Endothelial cell of umbilical vein (primary cell): Measurements from ENCODE around the gene BORCS5. TPM values are rescaled to one million over a fixed set of nuclear protein-coding genes. Genes with fewer than 3 reads are reported as not detected.

Experiments used
- BruUV-seq: library from RNA; stranded (reverse); fragments of 400-500 nt; replicated peaks from 2 replicates; lab custom pipeline; 2021; lab: Mats Ljungman, UMichigan
- CTCF ChIA-PET: fragments of 300-600, 350-600 bp; sonication (Branson Sonifier 250); formaldehyde crosslinking; loops from one replicate; lab custom pipeline; 2021; ENCODE audit warnings: antibody characterized with exemption, inconsistent platforms; lab: Charles Lee
- POLR2A ChIA-PET: fragments of 300-600, 350-600 bp; sonication (Branson Sonifier 250); formaldehyde crosslinking; loops from one replicate; lab custom pipeline; 2021; ENCODE audit warnings: antibody characterized with exemption, inconsistent platforms; lab: Charles Lee
- DNase-seq: peaks from one replicate; pipeline ENCODE4 v3.0.0-alpha.2; 2011; ENCODE audit warnings: low read depth, low spot score
- FAIRE-seq: peaks from 2 replicates; lab custom pipeline; 2011; peaks lifted over from hg19 to GRCh38; lab: Jason Lieb, UNC
- H2AFZ ChIP-seq: 2 replicates; pipeline ENCODE4 v1.6.0; 2012; ENCODE audit warnings: low read depth, low read length, control low read depth, inconsistent platforms
- H3K27ac ChIP-seq: 2 replicates; pipeline ENCODE4 v1.5.1; 2011; ENCODE audit warnings: low read depth, mild to moderate bottlenecking, control low read depth, low read length, moderate library complexity; ENCODE audit not compliant: insufficient read depth
- H3K27me3 ChIP-seq, 2 experiments: 2 replicates each; pipeline versions ENCODE4 v1.6.0 to v1.6.1; 2011; ENCODE audit warnings: low read length in 2 of 2, mixed read lengths in 1 of 2; ENCODE audit not compliant: control insufficient read depth in 2 of 2, insufficient read depth in 2 of 2
- H3K36me3 ChIP-seq, 2 experiments: 2 replicates in 1 of 2; 3 replicates in 1 of 2; pipeline ENCODE4 v1.5.1; 2011; ENCODE audit warnings: low read length in 2 of 2, mild to moderate bottlenecking in 1 of 2, moderate library complexity in 1 of 2; ENCODE audit not compliant: control insufficient read depth in 2 of 2, insufficient read depth in 2 of 2; ENCODE audit errors: extremely low read depth in 1 of 2
- H3K4me1 ChIP-seq: 3 replicates; pipeline ENCODE4 v1.5.1; 2011; ENCODE audit warnings: mild to moderate bottlenecking, low read length; ENCODE audit not compliant: control insufficient read depth, insufficient read depth; ENCODE audit errors: extremely low read depth
- H3K4me2 ChIP-seq: 2 replicates; pipeline ENCODE4 v1.6.1; 2011; ENCODE audit warnings: low read length, control low read depth, mixed read lengths; ENCODE audit not compliant: insufficient read depth
- H3K4me3 ChIP-seq, 3 experiments: fragments of 200-600 bp in 1 of 3; sonication (generic), shearing (Covaris generic) in 1 of 3; replicated peaks in 1 of 3; 2 replicates each; pipeline ENCODE4 v1.5.1; 2011 to 2016; ENCODE audit warnings: control low read depth in 3 of 3, low read length in 3 of 3, mild to moderate bottlenecking in 2 of 3, inconsistent platforms in 1 of 3, low read depth in 1 of 3, moderate library complexity in 1 of 3; ENCODE audit not compliant: insufficient read depth in 1 of 3
- H3K79me2 ChIP-seq: 2 replicates; pipeline ENCODE4 v1.6.0; 2012; ENCODE audit warnings: low read length, inconsistent platforms; ENCODE audit not compliant: control insufficient read depth, insufficient read depth
- H3K9ac ChIP-seq: replicated peaks from 2 replicates; pipeline ENCODE3; 2011; ENCODE audit warnings: low read length, control low read depth; ENCODE audit not compliant: insufficient read depth; ENCODE audit errors: extremely low read depth
- H3K9me1 ChIP-seq: replicated peaks from 3 replicates; pipeline ENCODE4 v1.6.0; 2011; ENCODE audit warnings: mild to moderate bottlenecking, low read length; ENCODE audit not compliant: control insufficient read depth, insufficient read depth; ENCODE audit errors: extremely low read depth
- H3K9me3 ChIP-seq: replicated peaks from 2 replicates; pipeline ENCODE4 v1.5.1; 2012; ENCODE audit warnings: low read length, inconsistent platforms; ENCODE audit not compliant: control insufficient read depth, insufficient read depth
- H4K20me1 ChIP-seq: replicated peaks from 2 replicates; pipeline ENCODE3; 2011; ENCODE audit warnings: mild to moderate bottlenecking, low read length; ENCODE audit not compliant: control insufficient read depth, insufficient read depth; ENCODE audit errors: extremely low read depth
- EZH2 ChIP-seq: IDR thresholded peaks from 2 replicates; pipeline ENCODE4 v1.6.1; 2012; ENCODE audit warnings: borderline replicate concordance, low read depth, mild to moderate bottlenecking, moderate library complexity, low read length, inconsistent platforms; ENCODE audit not compliant: severe bottlenecking
- FOS ChIP-seq: IDR thresholded peaks from 2 replicates; pipeline ENCODE4 v1.6.1; 2011; ENCODE audit warnings: mild to moderate bottlenecking, low read length, moderate library complexity, borderline replicate concordance; ENCODE audit not compliant: insufficient read depth
- GATA2 ChIP-seq: IDR thresholded peaks from 2 replicates; pipeline ENCODE4 v1.7.0; 2011; ENCODE audit warnings: low read depth, mild to moderate bottlenecking, moderate library complexity, mixed read lengths, low read length; ENCODE audit not compliant: insufficient read length, insufficient read depth
- JUN ChIP-seq: IDR thresholded peaks from 2 replicates; pipeline ENCODE4 v1.6.1; 2011; ENCODE audit warnings: borderline replicate concordance, low read depth; ENCODE audit not compliant: insufficient read length, insufficient read depth
- MYC ChIP-seq: IDR thresholded peaks from one replicate; pipeline ENCODE4 v1.6.1; 2011; ENCODE audit warnings: mild to moderate bottlenecking, low read depth, low read length
- POLR2A ChIP-seq: IDR thresholded peaks from 2 replicates; pipeline ENCODE4 v1.6.1; 2012; ENCODE audit warnings: low read depth, mild to moderate bottlenecking, control low read depth, low read length
- POLR2AphosphoS5 ChIP-seq: IDR thresholded peaks from 2 replicates; pipeline ENCODE4 v1.6.1; 2012; ENCODE audit warnings: low read depth, mild to moderate bottlenecking, control low read depth, low read length, moderate library complexity; ENCODE audit not compliant: insufficient read depth
- dilution Hi-C: fragments of 300-500 bp; cut with MboI; formaldehyde crosslinking; loops from one replicate; pipeline ENCODE4 v1.15.0; 2019; ENCODE audit warnings: low sequenced_read_pairs; ENCODE audit not compliant: extremely low pct_ligation_motif_present
- intact Hi-C: fragments of 100-400 bp; cut with micrococcal nuclease; formaldehyde crosslinking; loops from one replicate; pipeline ENCODE4 v1.10.0; 2022
- polyA plus RNA-seq, 4 experiments: library from polyadenylated mRNA; depleted of rRNA in 3 of 4; stranded (reverse) in 3 of 4; unstranded in 1 of 4; fragments of >200 nt; gene quantifications; 2 replicates each; pipeline versions ENCODE4 v1.2.1 to v1.2.3, GENCODE V29; 2011 to 2012; ENCODE audit warnings: missing spikeins in 1 of 4
- total RNA-seq: library from RNA; stranded (reverse); gene quantifications from 2 replicates; pipeline ENCODE4 v1.2.3, GENCODE V29; 2021
- TF ChIP-seq, protein P1 (sequence below), 2 donors: IDR thresholded peaks; 1 replicate in 1 of 2; 2 replicates in 1 of 2; pipeline ENCODE4 v1.5.1; 2011; ENCODE audit warnings: low read length in 2 of 2, mild to moderate bottlenecking in 2 of 2, moderate library complexity in 2 of 2, control low read depth in 1 of 2, inconsistent platforms in 1 of 2, low read depth in 1 of 2; ENCODE audit not compliant: insufficient read depth in 1 of 2; ENCODE audit errors: extremely low read depth in 1 of 2
- TF ChIP-seq, protein P2 (sequence below): IDR thresholded peaks from 2 replicates; pipeline ENCODE4 v1.6.1; 2011; ENCODE audit not compliant: insufficient read depth, insufficient read length

BORCS5 gene
- total and polyA plus RNA-seq, 2 donors (not counting 3 experiments of a cell fraction or from before 2014, with no cell fraction given) = 8.3 to 10.5 TPM

GRCh38 chr12:12331244-12331771, 25.6 kb upstream of the BORCS5 start:
- H3K9me1 ChIP-seq = no peaks in the 10 kb centered on the region
- peaks cover 2 to 12% of the 10 kb centered on the region in 2 experiments for H3K36me3 ChIP-seq
- intact Hi-C loops = loop anchor here (5.0 kb wide), 1 partner anchor 779 kb away; no protein-coding TSS in a partner anchor
- FAIRE-seq (no peak), DNase-seq (no peak)
- TF ChIP-seq GATA2 (no peak), POLR2AphosphoS5 (no peak), FOS (no peak), POLR2A (no peak), EZH2 (no peak), MYC (no peak), JUN (no peak)
- TF ChIP-seq, protein P1, sequence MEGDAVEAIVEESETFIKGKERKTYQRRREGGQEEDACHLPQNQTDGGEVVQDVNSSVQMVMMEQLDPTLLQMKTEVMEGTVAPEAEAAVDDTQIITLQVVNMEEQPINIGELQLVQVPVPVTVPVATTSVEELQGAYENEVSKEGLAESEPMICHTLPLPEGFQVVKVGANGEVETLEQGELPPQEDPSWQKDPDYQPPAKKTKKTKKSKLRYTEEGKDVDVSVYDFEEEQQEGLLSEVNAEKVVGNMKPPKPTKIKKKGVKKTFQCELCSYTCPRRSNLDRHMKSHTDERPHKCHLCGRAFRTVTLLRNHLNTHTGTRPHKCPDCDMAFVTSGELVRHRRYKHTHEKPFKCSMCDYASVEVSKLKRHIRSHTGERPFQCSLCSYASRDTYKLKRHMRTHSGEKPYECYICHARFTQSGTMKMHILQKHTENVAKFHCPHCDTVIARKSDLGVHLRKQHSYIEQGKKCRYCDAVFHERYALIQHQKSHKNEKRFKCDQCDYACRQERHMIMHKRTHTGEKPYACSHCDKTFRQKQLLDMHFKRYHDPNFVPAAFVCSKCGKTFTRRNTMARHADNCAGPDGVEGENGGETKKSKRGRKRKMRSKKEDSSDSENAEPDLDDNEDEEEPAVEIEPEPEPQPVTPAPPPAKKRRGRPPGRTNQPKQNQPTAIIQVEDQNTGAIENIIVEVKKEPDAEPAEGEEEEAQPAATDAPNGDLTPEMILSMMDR (IDR thresholded peaks at IDR 0.05; ENCODE audit: extremely low read depth in 1 of 2, insufficient read depth in 1 of 2, low read depth in 1 of 2, low read length in 2 of 2) = no peak
- TF ChIP-seq, protein P2, sequence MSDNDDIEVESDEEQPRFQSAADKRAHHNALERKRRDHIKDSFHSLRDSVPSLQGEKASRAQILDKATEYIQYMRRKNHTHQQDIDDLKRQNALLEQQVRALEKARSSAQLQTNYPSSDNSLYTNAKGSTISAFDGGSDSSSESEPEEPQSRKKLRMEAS = no peak
- ChIA-PET POLR2A (no interaction called here), CTCF (interaction anchor here (1.3 to 7.2 kb wide), 3 partner anchors 11 to 249 kb away, joined by 4 to 155 read pairs (median 4); partner anchors contain the start of gene BORCS5)
- H3K4me1 ChIP-seq = peaks cover 36% of the 10 kb centered on the region
- H3K9me3 ChIP-seq = no peaks in the 10 kb centered on the region
- no peak overlapping the region for H3K27ac ChIP-seq
- H3K9ac ChIP-seq = no peak overlapping the region
- no peak overlapping the region for H3K4me2 ChIP-seq
- no TSS peak for BruUV-seq
- no peaks in the 10 kb centered on the region for H3K27me3 ChIP-seq
- no peaks in the 10 kb centered on the region for H4K20me1 ChIP-seq
- H3K79me2 ChIP-seq = peaks cover 44% of the 10 kb centered on the region
- H3K4me3 ChIP-seq = no peak overlapping the region
- dilution Hi-C loops = loop anchor here (25.0 kb wide), 1 partner anchor 244 kb away; no protein-coding TSS in a partner anchor
- no peak overlapping the region for H2AFZ ChIP-seq
